ENCODE results near the gene DNMT3B.
"Not testable (repeated sequence)": the region's sequence is repeated elsewhere in the genome, so short reads cannot be mapped to it uniquely, and the experiment has no call there.

Gene DNMT3B

GRCh38 chr20:32761831-32762753 is at the start of gene DNMT3B:
Gene DNMT3B (plus strand): TSS chr20:32762385. CDS start chr20:32780324, 17,939 bp downstream.
- DNase-seq (ENCODE audit: low read depth in 2 of 2): peak in 1 of 2 experiments; percentile 51

GRCh38 chr20:32718749-32719348 is 43.3 kb upstream of the DNMT3B start:
- no peak for DNase-seq (ENCODE audit: low read depth in 2 of 2)

- DNase-seq (ENCODE audit: low read depth in 2 of 2): peak; percentile 36 to 38
Measured at GRCh38 chr20:32727683-32728082, 34.5 kb upstream of the DNMT3B start.

GRCh38 chr20:32728435-32728834 is 33.8 kb upstream of the DNMT3B start:
- DNase-seq (ENCODE audit: low read depth in 2 of 2): not testable (repeated sequence)

GRCh38 chr20:32729334-32729733 is 32.9 kb upstream of the DNMT3B start:
- DNase-seq (ENCODE audit: low read depth in 2 of 2): not testable (repeated sequence)

- no peak for DNase-seq (ENCODE audit: low read depth in 2 of 2)
Measured at GRCh38 chr20:32731882-32732266, 30.3 kb upstream of the DNMT3B start.

GRCh38 chr20:32737371-32738223 is 24.6 kb upstream of the DNMT3B start:
- peak; percentile 64 to 78 for DNase-seq (ENCODE audit: low read depth in 2 of 2)

GRCh38 chr20:32741151-32741550 is 21.0 kb upstream of the DNMT3B start:
- DNase-seq (ENCODE audit: low read depth in 2 of 2): no peak

GRCh38 chr20:32742322-32743236 is 19.6 kb upstream of the DNMT3B start:
- DNase-seq (ENCODE audit: low read depth in 2 of 2): no peak

GRCh38 chr20:32743237-32744112 is 18.7 kb upstream of the DNMT3B start, which contains the start of gene COMMD7:
Gene COMMD7 (minus strand): TSS chr20:32743467. CDS start chr20:32743391, 76 bp downstream.
- no peak for DNase-seq (ENCODE audit: low read depth in 2 of 2)

GRCh38 chr20:32749914-32750637 is 12.1 kb upstream of the DNMT3B start:
- DNase-seq (ENCODE audit: low read depth in 2 of 2): no peak

- DNase-seq (ENCODE audit: low read depth in 2 of 2): no peak
Measured at GRCh38 chr20:32751293-32751692, 10.9 kb upstream of the DNMT3B start.

- DNase-seq (ENCODE audit: low read depth in 2 of 2): no peak
Measured at GRCh38 chr20:32751702-32752457, 10.3 kb upstream of the DNMT3B start.

- DNase-seq (ENCODE audit: low read depth in 2 of 2): peak in 1 of 2 experiments; percentile 36
Measured at GRCh38 chr20:32752458-32753250, 9.5 kb upstream of the DNMT3B start.

GRCh38 chr20:32753731-32754130 is 8.5 kb upstream of the DNMT3B start:
- DNase-seq (ENCODE audit: low read depth in 2 of 2): no peak

GRCh38 chr20:32756156-32756555 is 6.0 kb upstream of the DNMT3B start:
- DNase-seq (ENCODE audit: low read depth in 2 of 2): no peak

- no peak for DNase-seq (ENCODE audit: low read depth in 2 of 2)
Measured at GRCh38 chr20:32761417-32761830, 761 bp upstream of the DNMT3B start.

All from fibroblast of skin of left biceps (primary cell).